Measurements from ENCODE around the gene BSN. TPM values are rescaled to one million over a fixed set of nuclear protein-coding genes. Genes with fewer than 3 reads are reported as not detected.

The BSN gene
- total RNA-seq, 1 donor from 2014 or later: 0.85 TPM

DNA sequence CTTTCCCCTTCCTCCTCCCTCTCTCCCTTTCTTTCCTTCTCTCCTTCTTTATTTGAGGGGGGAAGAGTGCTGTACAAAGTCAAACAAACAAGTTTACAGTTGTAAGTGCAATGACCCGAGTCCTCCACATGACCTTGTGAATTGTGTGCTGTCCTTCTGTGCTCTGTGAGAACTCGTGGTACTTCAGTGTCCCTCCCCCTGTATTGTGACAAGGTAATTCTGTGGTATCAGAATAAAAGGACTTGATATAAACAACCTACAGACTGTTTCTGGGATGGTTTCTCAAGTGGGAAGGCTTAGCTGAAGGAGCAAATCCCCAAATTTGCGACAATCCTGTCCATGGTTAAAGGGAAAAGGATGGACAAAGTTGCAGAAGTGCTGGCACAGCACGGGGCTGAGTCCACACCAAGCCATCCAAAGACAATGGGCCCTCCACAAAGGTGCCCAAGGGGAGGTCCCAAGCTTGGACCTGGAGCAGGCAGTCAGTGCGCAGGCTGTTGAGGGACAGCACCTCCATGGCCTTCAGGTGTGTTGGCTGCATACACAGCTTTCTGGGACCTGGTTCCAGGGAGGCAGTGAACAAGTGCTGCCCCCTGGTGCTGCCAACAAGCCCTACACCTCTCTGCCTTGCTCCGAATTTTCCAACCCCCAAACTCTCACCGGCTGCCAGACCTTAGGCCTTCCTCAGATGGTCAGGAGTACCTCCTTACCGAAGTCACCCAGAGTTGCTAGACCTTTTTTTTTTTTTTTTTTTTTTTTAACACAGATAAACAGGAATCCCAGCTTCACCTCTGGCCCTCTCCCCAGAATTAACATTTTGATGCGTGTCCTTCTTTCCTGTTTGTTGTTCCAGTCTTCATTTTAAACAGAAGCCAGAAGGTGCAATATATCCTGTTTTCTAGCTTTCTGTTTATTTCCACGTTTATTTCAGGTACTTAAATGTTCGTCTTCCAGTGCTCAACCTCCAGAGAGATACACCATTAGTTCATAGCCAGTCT is 117.3 kb downstream of the BSN start:
- Histone ChIP-seq H3K4me3 (no peak overlapping the region), H3K4me1 (peaks cover 0 to 17% of the 10 kb centered on the region in 2 donors), H3K36me3 (peaks cover 8 to 12% of the 10 kb centered on the region in 2 donors), H3K27me3 (no peaks in the 10 kb centered on the region), H3K27ac (no peak overlapping the region), H3K9me3 (no peaks in the 10 kb centered on the region)
- DNase-seq (ENCODE audit: low spot score in 2 of 2): no peak
- intact Hi-C loops (cut with DNase I): loop anchor here (2.0 kb wide), 1 partner anchor 133 kb away; no protein-coding TSS in a partner anchor
- TF ChIP-seq, protein P1, sequence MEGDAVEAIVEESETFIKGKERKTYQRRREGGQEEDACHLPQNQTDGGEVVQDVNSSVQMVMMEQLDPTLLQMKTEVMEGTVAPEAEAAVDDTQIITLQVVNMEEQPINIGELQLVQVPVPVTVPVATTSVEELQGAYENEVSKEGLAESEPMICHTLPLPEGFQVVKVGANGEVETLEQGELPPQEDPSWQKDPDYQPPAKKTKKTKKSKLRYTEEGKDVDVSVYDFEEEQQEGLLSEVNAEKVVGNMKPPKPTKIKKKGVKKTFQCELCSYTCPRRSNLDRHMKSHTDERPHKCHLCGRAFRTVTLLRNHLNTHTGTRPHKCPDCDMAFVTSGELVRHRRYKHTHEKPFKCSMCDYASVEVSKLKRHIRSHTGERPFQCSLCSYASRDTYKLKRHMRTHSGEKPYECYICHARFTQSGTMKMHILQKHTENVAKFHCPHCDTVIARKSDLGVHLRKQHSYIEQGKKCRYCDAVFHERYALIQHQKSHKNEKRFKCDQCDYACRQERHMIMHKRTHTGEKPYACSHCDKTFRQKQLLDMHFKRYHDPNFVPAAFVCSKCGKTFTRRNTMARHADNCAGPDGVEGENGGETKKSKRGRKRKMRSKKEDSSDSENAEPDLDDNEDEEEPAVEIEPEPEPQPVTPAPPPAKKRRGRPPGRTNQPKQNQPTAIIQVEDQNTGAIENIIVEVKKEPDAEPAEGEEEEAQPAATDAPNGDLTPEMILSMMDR (IDR thresholded peaks at IDR 0.05): peak; percentile 64 to 81 (median 75)

DNA sequence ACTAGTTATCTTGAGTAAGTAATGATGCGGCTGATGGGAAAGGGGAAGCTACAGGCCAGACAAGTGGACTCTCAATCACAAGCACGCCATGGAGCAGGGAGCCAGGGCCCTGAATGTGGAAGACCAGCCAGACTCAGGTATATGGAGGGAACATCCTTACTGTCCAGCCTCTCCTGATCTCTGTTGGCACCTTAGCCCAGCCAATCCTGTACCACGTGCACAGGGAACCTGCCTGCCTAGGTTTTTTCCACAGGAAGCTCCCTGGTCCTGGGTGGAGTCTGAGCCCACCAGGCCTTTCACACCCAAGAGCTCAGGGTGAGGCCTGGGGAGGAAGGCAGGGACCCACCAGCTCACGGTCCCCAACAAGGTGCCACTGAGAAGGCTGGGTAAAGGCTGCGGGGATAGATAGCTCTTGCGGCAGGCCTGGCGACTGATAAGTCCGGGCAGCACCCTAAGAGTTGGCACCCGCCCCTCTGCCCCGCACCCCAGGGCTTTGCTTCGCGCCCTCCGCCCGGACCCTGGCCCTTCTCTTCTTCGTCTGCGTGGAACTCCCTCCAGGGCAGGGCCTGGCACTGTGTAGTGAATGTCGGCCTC is 118.9 kb downstream of the BSN start:
- TF ChIP-seq, protein P1 (IDR thresholded peaks at IDR 0.05): no peak
- H3K36me3 ChIP-seq: peaks cover 22 to 29% of the 10 kb centered on the region in 2 donors
- DNase-seq (ENCODE audit: low spot score in 2 of 2): no peak
- H3K4me3 ChIP-seq: peak overlapping the region; percentile 78
- intact Hi-C loops (cut with DNase I): no loop called here
- peaks cover 0 to 17% of the 10 kb centered on the region in 2 donors for H3K4me1 ChIP-seq
- H3K27ac ChIP-seq: peak overlapping the region; percentile 93 to 95
- no peaks in the 10 kb centered on the region for H3K9me3 ChIP-seq
- H3K27me3 ChIP-seq: no peaks in the 10 kb centered on the region

DNA sequence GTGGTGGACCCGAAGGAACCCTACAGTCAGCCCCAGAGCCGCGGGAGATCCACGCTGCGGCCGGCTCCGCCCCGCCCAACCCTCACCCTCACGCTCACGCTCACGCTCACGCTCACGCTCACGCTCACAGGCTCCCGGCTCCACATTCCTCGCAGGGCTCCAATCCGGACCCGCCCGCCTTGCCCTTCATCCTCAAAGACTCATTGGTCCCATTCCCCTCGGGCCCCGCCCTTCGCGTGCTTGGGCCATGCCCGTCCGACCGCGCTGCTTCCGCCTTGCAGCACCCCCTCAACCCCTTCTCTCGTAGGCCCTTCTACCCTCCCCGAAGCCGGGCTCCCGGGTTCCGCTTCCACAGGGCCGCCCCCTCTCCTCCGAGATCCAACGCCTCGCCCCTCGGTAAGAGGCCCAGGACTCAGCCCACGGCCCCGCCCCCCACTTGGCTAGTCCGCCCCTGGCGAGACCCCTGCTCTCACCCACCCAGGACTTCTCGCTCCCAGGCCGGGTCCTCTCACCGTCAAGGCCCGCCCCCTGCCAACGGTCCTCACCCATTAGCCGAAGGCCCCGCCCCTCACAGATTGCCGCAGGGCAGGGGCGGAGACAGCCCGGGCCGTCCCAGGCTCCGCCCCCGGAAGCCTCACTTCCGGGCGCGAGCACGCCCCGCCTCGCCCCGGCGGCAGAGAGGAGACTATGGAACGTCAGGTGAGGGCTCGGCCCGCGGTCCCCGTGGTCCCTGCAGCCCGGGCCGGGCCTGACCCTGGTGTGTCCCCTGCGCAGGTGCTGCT is 119.6 kb downstream of the BSN start, which contains the start of gene APEH:
Gene APEH (plus strand): TSS at position 637 of the 782 bp plus-strand sequence. CDS start 51 bp downstream, at position 688.
- peaks cover 0 to 17% of the 10 kb centered on the region in 2 donors for H3K4me1 ChIP-seq
- H3K4me3 ChIP-seq: peak within 1 kb of the TSS; percentile 78
- H3K36me3 ChIP-seq: peaks cover 29 to 35% of the 10 kb centered on the region in 2 donors
- TF ChIP-seq, protein P1 (IDR thresholded peaks at IDR 0.05): no peak
- intact Hi-C loops (cut with DNase I): loop anchor here (1.0 kb wide), 3 partner anchors 50 to 135 kb away; partner anchors contain the start of gene BSN
- H3K27me3 ChIP-seq: no peaks in the 10 kb centered on the region
- H3K9me3 ChIP-seq: no peaks in the 10 kb centered on the region
- DNase-seq (ENCODE audit: low spot score in 2 of 2): peak; percentile 91 to 98
- peak within 1 kb of the TSS; percentile 93 to 95 for H3K27ac ChIP-seq

DNA sequence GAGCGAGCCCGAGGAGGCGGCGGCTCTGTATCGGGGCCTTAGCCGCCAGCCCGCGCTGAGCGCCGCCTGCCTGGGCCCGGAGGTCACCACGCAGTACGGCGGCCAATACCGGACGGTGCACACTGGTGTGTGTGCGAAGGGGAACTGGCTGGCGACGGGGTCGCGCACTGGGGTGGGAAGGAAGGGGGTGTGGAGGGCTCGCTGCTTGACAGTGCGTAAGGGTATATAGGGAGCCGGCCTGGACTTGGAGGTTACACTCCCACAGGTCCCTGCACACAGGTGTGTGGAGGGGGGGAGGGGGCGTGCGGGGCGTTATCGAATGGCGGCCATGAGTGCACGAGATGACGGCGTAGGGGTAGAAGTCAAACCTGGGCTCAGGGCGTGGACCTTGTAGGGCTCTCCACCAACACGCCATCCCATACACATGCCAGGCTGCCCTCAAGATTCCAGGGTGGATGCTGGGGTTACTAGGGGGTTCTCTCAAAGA is 120.3 kb downstream of the BSN start:
- Histone ChIP-seq H3K27ac (peak overlapping the region; percentile 93 to 95), H3K27me3 (no peaks in the 10 kb centered on the region), H3K4me1 (peaks cover 0 to 17% of the 10 kb centered on the region in 2 donors), H3K9me3 (no peaks in the 10 kb centered on the region), H3K4me3 (peak overlapping the region; percentile 78), H3K36me3 (peaks cover 34 to 42% of the 10 kb centered on the region in 2 donors)
- peak in 1 of 2 donors; percentile 71 for DNase-seq (ENCODE audit: low spot score in 2 of 2)
- intact Hi-C loops (cut with DNase I): loop anchor here (1.0 kb wide), 3 partner anchors 50 to 135 kb away; partner anchors contain the start of gene BSN
- TF ChIP-seq, protein P1 (IDR thresholded peaks at IDR 0.05): peak in 1 of 3 experiments; percentile 7

DNA sequence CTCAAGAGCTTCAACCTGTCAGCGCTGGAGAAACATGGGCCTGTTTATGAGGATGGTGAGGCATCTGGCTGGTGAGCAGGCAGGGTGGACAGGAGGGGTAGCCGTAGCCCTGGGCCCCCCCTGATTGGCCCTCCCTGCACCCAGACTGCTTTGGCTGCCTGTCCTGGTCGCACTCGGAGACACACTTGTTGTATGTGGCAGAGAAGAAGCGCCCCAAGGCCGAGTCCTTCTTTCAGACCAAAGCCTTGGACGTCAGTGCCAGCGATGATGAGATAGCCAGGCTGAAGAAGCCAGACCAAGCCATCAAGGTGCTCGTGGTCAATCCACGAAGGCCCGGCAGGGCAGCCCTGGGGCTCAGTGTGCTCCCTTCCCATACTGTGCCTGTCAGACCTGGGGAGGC is 121.6 kb downstream of the BSN start:
- Histone ChIP-seq H3K9me3 (no peaks in the 10 kb centered on the region), H3K4me1 (peaks cover 0 to 17% of the 10 kb centered on the region in 2 donors), H3K27me3 (no peaks in the 10 kb centered on the region), H3K4me3 (no peak overlapping the region), H3K36me3 (peaks cover 46 to 55% of the 10 kb centered on the region in 2 donors), H3K27ac (no peak overlapping the region)
- TF ChIP-seq, protein P1 (IDR thresholded peaks at IDR 0.05): no peak
- DNase-seq (ENCODE audit: low spot score in 2 of 2): no peak
- intact Hi-C loops (cut with DNase I): no loop called here

Data from ascending aorta (tissue), 2 donors.